Adrenal gland (tissue), 5 donors: ENCODE measurements around the gene FJX1.

Source experiments
- POLR2A ChIP-seq, 2 donors: fragments of 450-650 bp; IDR thresholded peaks; one replicate each; pipeline ENCODE4 v1.6.1; 2017; ENCODE audit warnings: antibody characterized with exemption in 2 of 2, mild to moderate bottlenecking in 2 of 2, moderate library complexity in 1 of 2
- TF ChIP-seq, protein P1 (sequence below), 6 experiments: fragments of 450-650 bp in 4 of 6; fragments of 200-600 bp in 2 of 6; sonication (generic) in 1 of 6; IDR thresholded peaks; 1 replicate in 5 of 6; 2 replicates in 1 of 6; pipeline versions ENCODE4 v1.5.1 to v1.8.0; 2016 to 2021; ENCODE audit warnings: antibody characterized with exemption in 6 of 6, mild to moderate bottlenecking in 2 of 6, moderate library complexity in 1 of 6
- donor health status: DM: no; HTN: no; CAD: no.

DNA sequence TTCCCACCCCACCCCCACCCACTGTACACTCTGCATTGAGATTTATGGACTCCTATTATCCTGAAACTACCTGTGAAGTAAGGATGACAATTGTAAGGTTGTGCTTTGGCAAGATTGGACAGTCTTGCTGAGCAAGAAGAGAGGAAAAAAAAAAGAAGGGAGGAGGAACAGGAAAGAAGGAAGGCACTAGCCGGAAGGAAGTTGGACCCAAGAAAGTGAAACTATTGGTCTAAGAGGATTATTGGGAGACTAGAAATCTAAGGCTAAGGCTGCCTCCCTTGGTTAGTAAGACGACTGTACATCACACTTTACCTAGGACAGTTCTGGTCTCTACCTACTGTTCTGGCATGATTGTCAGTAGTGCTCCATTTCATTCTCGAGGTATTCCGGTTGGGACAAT lies 32.2 kb downstream of the FJX1 start:
- TF ChIP-seq POLR2A (IDR thresholded peaks at IDR 0.05), result no peak
- TF ChIP-seq, protein P1, sequence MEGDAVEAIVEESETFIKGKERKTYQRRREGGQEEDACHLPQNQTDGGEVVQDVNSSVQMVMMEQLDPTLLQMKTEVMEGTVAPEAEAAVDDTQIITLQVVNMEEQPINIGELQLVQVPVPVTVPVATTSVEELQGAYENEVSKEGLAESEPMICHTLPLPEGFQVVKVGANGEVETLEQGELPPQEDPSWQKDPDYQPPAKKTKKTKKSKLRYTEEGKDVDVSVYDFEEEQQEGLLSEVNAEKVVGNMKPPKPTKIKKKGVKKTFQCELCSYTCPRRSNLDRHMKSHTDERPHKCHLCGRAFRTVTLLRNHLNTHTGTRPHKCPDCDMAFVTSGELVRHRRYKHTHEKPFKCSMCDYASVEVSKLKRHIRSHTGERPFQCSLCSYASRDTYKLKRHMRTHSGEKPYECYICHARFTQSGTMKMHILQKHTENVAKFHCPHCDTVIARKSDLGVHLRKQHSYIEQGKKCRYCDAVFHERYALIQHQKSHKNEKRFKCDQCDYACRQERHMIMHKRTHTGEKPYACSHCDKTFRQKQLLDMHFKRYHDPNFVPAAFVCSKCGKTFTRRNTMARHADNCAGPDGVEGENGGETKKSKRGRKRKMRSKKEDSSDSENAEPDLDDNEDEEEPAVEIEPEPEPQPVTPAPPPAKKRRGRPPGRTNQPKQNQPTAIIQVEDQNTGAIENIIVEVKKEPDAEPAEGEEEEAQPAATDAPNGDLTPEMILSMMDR (IDR thresholded peaks at IDR 0.05), result no peak
